Measurements from ENCODE around the gene DCLK2.

DNA sequence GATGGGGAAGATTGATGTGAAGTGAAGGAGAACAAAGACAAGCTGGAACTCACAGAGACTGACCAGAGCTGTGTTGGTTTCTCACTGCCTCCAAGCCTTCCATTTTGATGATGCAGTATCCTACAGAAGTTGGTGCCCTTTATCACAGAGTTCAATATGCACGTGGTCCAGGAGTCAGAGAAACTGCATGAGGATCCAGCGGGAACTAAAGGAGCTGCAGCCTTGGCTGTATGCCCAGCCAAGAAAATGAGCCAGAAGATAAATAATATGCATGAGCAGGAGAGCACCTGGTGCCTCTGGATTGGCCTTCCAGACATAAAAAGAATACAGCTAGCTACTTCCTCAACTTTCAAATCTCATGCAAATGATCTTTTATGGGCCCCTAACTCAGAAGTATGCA, 44.3 kb upstream of the DCLK2 start:
- TF ChIP-seq CTCF (IDR thresholded peaks at IDR 0.05) = no peak
- no peak for TF ChIP-seq POLR2A (IDR thresholded peaks at IDR 0.05)
